Measurements from ENCODE around the gene SUPT4H1. TPM values are rescaled to one million over a fixed set of nuclear protein-coding genes. Genes with fewer than 3 reads are reported as not detected.
A peak's percentile ranks its signal among the peaks of the same experiment; 100 is the strongest.

SUPT4H1 gene
- total RNA-seq, 1 experiment from 2014 or later, result 61.2 TPM

GRCh38 chr17:58385359-58385899, 33.4 kb upstream of the SUPT4H1 start:
- Histone ChIP-seq H3K27ac (no peak overlapping the region), H3K4me3 (no peak overlapping the region), H3K9me3 (replicated peaks) (no peaks in the 10 kb centered on the region), H3K36me3 (no peaks in the 10 kb centered on the region), H3K4me1 (no peaks in the 10 kb centered on the region), H3K27me3 (peaks cover 3% of the 10 kb centered on the region)
- DNase-seq, result no peak

GRCh38 chr17:58384897-58385296, 32.9 kb upstream of the SUPT4H1 start:
- Histone ChIP-seq H3K4me1 (no peaks in the 10 kb centered on the region), H3K27ac (no peak overlapping the region), H3K36me3 (no peaks in the 10 kb centered on the region), H3K9me3 (replicated peaks) (no peaks in the 10 kb centered on the region), H3K27me3 (no peaks in the 10 kb centered on the region; the same call in 1 of the 2 replicates), H3K4me3 (no peak overlapping the region)
- no peak for DNase-seq

DNA sequence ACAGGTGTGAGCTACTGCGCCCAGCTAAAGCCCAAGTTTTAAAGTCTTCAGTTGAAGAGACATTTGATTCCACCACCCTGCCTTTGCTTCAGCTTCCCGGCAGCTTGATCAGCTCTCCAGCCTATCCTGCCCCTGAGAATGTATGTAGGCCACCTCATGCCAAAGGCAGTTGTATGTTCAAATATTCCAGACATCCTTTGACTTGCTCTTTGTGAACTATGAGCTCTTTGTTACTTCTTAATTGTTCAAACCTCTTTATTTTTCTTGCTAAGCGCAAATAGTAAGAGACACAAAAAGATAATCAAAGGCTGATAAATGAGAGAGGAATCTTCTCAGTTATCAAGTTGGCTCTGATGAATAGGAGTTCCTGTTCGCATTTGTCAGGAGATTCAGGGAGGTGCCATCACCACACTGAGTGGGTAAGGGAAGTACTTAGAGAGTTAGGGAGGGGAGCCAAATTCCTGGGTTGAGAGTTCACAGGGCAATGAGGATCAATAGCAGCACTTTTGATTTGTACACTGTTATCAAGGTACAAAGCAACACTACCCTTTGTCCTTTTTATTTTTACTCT, 32.0 kb upstream of the SUPT4H1 start:
- H3K27me3 ChIP-seq, result no peaks in the 10 kb centered on the region; the same call in 1 of the 2 replicates
- H3K36me3 ChIP-seq, result no peaks in the 10 kb centered on the region
- no peaks in the 10 kb centered on the region for H3K9me3 ChIP-seq (replicated peaks)
- DNase-seq, result no peak
- no peaks in the 10 kb centered on the region for H3K4me1 ChIP-seq
- no peak overlapping the region for H3K4me3 ChIP-seq
- H3K27ac ChIP-seq, result no peak overlapping the region

GRCh38 chr17:58382872-58383242, 30.9 kb upstream of the SUPT4H1 start:
- DNase-seq, result no peak

DNA sequence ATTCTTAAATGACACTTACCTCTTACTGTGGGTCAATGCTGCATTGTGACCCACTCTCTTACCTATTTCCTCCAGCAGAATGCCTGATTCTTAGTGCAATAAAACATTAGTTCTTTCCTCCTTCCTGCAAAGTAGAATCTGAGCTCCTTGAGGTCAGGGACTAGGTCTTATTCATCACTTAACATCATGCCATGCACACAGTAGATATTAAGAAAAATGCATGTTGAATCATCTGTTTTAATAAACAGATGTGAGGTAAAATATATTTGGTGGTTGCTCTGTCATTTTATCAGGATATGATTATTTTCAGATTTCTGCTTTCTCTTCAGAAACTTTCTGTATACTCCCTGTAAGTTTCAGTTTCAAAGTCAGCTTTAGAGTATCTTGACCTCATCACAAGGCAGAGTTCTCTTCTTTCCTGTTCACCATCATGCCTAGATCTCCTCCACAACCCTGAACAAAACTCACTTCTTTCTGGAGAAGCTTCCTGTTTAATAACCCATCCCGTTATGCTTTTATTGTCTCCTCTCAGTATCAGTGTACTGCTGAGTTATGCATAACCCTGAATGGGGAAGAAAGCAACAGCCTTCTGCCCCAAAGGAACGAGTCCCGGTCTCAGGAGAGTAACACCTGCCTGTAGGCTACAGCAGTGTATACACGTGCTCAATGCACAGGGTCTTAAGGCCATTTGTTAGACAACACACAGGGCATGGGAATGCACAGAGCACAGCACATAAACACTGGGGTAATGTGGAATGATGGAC, 30.3 kb upstream of the SUPT4H1 start:
- DNase-seq, result no peak

More at GRCh38 chr17:58382872-58383242, 30.9 kb upstream of the SUPT4H1 start:
- Histone ChIP-seq H3K4me1 (no peaks in the 10 kb centered on the region), H3K27ac (no peak overlapping the region), H3K4me3 (no peak overlapping the region), H3K36me3 (no peaks in the 10 kb centered on the region), H3K27me3 (no peaks in the 10 kb centered on the region; the same call in none of the 2 replicates), H3K9me3 (replicated peaks) (no peaks in the 10 kb centered on the region)

GRCh38 chr17:58381124-58382035, 29.4 kb upstream of the SUPT4H1 start:
- Histone ChIP-seq H3K4me1 (no peaks in the 10 kb centered on the region), H3K36me3 (no peaks in the 10 kb centered on the region), H3K4me3 (no peak overlapping the region), H3K27ac (no peak overlapping the region), H3K9me3 (replicated peaks) (no peaks in the 10 kb centered on the region), H3K27me3 (no peaks in the 10 kb centered on the region; the same call in none of the 2 replicates)
- DNase-seq, result peak; percentile 13 to 32

More for the DNA sequence above, 30.3 kb upstream of the SUPT4H1 start:
- Histone ChIP-seq H3K36me3 (no peaks in the 10 kb centered on the region), H3K4me3 (no peak overlapping the region), H3K4me1 (no peaks in the 10 kb centered on the region), H3K27ac (no peak overlapping the region), H3K9me3 (replicated peaks) (no peaks in the 10 kb centered on the region), H3K27me3 (no peaks in the 10 kb centered on the region; the same call in none of the 2 replicates)

DNA sequence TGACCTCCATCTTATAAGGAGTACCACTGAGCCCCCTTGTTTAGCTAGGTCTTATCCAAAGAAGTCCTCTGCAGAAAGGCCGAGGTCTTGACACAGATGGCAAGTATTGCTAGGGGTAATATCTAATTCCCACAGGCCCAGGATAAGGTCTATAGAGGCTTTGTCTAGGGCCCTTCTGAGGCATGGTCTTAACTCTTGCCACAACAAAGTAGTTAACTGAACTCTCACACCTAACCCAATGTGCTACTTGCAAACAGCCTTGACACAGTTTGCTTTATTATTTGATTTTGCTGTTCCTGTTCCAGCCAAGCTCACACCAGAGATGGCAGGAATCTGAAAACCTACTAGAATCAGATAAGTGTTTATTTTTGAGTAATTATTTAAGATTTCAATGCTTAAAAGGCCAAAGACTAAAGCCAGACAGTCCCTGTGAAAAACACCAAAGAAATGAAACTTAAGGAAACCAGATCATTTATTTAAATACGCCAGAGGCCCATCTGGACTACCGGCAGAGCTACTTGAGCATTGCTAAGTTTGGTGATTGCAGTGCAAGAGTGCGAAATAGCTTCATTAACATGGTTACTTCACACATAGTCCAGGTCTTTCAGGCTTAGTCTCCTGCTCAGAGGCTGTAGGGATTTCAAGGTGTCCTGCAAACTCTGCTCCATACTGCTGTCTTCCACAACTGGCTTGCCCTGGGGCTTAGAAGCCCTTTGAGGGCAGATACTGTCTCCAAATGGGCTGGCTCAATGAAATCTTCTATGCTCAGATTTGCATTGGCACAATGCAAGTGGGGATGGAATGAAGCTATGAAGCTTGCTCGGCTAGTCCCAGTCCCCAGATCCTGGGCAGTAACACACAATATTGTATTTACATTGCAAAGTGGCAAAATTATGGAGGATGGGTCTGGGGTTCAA, 28.5 kb upstream of the SUPT4H1 start:
- no peaks in the 10 kb centered on the region for H3K36me3 ChIP-seq
- no peak for DNase-seq
- no peaks in the 10 kb centered on the region; the same call in none of the 2 replicates for H3K27me3 ChIP-seq
- H3K4me3 ChIP-seq, result no peak overlapping the region
- no peaks in the 10 kb centered on the region for H3K9me3 ChIP-seq (replicated peaks)
- H3K27ac ChIP-seq, result no peak overlapping the region
- H3K4me1 ChIP-seq, result no peaks in the 10 kb centered on the region

GRCh38 chr17:58379511-58379824, 27.5 kb upstream of the SUPT4H1 start:
- no peaks in the 10 kb centered on the region; the same call in none of the 2 replicates for H3K27me3 ChIP-seq
- no peak for DNase-seq
- no peak overlapping the region for H3K27ac ChIP-seq
- no peaks in the 10 kb centered on the region for H3K4me1 ChIP-seq
- no peaks in the 10 kb centered on the region for H3K36me3 ChIP-seq
- H3K9me3 ChIP-seq (replicated peaks), result no peaks in the 10 kb centered on the region
- no peak overlapping the region for H3K4me3 ChIP-seq

GRCh38 chr17:58378733-58379510, 26.9 kb upstream of the SUPT4H1 start:
- no peaks in the 10 kb centered on the region for H3K9me3 ChIP-seq (replicated peaks)
- H3K36me3 ChIP-seq, result no peaks in the 10 kb centered on the region
- H3K27ac ChIP-seq, result no peak overlapping the region
- DNase-seq, result no peak
- H3K27me3 ChIP-seq, result no peaks in the 10 kb centered on the region; the same call in 1 of the 2 replicates
- H3K4me1 ChIP-seq, result no peaks in the 10 kb centered on the region
- no peak overlapping the region for H3K4me3 ChIP-seq

GRCh38 chr17:58377661-58378060, 25.7 kb upstream of the SUPT4H1 start:
- Histone ChIP-seq H3K27me3 (no peaks in the 10 kb centered on the region; the same call in 1 of the 2 replicates), H3K4me1 (no peaks in the 10 kb centered on the region), H3K27ac (no peak overlapping the region), H3K4me3 (no peak overlapping the region), H3K36me3 (no peaks in the 10 kb centered on the region), H3K9me3 (replicated peaks) (no peaks in the 10 kb centered on the region)
- DNase-seq, result no peak

DNA sequence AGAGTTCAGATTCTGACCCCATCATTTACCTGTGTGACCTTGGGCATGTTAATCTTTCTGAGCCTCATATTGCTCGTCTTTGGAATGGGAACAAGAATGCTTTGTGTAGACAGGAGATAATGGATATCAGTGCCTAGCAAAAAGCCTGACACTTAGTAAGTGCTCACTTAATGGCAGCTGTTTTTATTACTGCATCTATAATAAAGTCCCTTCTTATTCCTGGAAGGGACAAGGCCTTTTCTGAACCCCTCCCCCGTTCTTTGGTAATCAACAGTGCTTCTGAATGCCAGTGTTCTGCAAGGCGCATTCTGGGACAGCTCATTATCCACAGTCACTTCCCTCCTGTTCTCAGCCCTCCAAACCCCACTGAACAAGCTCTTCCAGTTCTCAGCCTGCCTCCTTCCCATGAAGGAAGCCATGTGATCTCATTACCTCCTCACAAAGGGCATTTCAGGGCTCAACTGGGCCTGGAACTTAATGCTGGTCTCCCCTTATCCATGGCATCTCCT, 25.1 kb upstream of the SUPT4H1 start:
- no peak overlapping the region for H3K4me3 ChIP-seq
- H3K27me3 ChIP-seq, result no peaks in the 10 kb centered on the region; the same call in 1 of the 2 replicates
- no peaks in the 10 kb centered on the region for H3K4me1 ChIP-seq
- no peaks in the 10 kb centered on the region for H3K36me3 ChIP-seq
- no peak for DNase-seq
- H3K9me3 ChIP-seq (replicated peaks), result no peaks in the 10 kb centered on the region
- H3K27ac ChIP-seq, result no peak overlapping the region

DNA sequence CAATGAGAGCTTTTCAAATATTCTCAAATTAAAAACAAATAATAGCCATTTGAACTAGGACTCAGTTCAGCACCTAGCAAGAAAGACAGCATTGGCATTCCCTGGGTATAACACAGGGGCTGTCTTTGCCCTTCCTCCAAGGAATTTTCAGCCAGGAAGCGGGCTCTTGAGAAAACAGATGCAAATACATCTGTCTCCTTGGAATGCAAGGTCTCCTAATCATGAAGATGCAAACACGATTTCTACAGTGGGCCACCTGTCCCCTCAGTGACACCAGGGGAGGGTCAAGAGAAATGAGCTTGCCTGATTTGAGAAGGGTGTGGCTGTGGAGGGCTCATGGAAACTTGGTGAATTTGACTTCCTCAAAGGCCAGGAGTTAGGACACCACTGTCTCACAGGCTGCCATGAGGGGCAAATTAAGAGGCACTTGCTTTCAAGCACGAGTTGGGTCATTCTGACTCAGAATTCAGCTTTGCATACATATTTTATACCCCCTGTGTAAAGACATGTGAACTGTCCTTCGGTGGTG, 24.5 kb upstream of the SUPT4H1 start:
- no peaks in the 10 kb centered on the region for H3K36me3 ChIP-seq
- no peak overlapping the region for H3K4me3 ChIP-seq
- H3K27me3 ChIP-seq, result no peaks in the 10 kb centered on the region; the same call in 1 of the 2 replicates
- no peak overlapping the region for H3K27ac ChIP-seq
- no peak for DNase-seq
- H3K4me1 ChIP-seq, result no peaks in the 10 kb centered on the region
- H3K9me3 ChIP-seq (replicated peaks), result no peaks in the 10 kb centered on the region

- H3K9me3 ChIP-seq (replicated peaks), result no peaks in the 10 kb centered on the region
- H3K27ac ChIP-seq, result no peak overlapping the region
- no peak overlapping the region for H3K4me3 ChIP-seq
- DNase-seq, result no peak
- no peaks in the 10 kb centered on the region for H3K36me3 ChIP-seq
- H3K4me1 ChIP-seq, result no peaks in the 10 kb centered on the region
- H3K27me3 ChIP-seq, result no peaks in the 10 kb centered on the region; the same call in 1 of the 2 replicates
These were observed 23.8 kb upstream of the SUPT4H1 start for GRCh38 chr17:58375811-58376210.

All from SJCRH30 (cell line).